HepG2 (cell line): ENCODE measurements around the gene SERPINI1. TPM values are rescaled to one million over a fixed set of nuclear protein-coding genes. Genes with fewer than 3 reads are reported as not detected.

ENCODE experiments used
- ATAC-seq: fragments of 200-7000 bp; cut with Tn5 transposase; 3 replicates; pipeline ENCODE4 v1.9.1; 2020; ENCODE audit warnings: mild to moderate bottlenecking, moderate library complexity
- BruUV-seq: library from RNA; stranded (reverse); fragments of 400-500 nt; replicated peaks from 2 replicates; lab custom pipeline; 2021; lab: Mats Ljungman, UMichigan
- CTCF ChIA-PET: fragments of 300-600 bp; formaldehyde crosslinking; extraction: SDS; loops from one replicate; lab custom pipeline; 2021; ENCODE audit warnings: low total read pairs, inconsistent platforms, low intra/inter-chr PET ratio; lab: Yijun Ruan, JAX
- POLR2A ChIA-PET: fragments of 350-600 bp; sonication (Branson Sonifier 250); formaldehyde crosslinking; loops from one replicate; lab custom pipeline; 2020; ENCODE audit warnings: antibody characterized with exemption, inconsistent platforms; lab: Yijun Ruan, JAX
- DNase-seq: peaks from one replicate; pipeline ENCODE4 v3.0.0-alpha.2; 2015; ENCODE audit warnings: low spot score
- FAIRE-seq: peaks from 3 replicates; lab custom pipeline; 2011; peaks lifted over from hg19 to GRCh38; lab: Jason Lieb, UNC
- H2AFZ ChIP-seq: one replicate; pipeline ENCODE4 v1.6.1; 2011; ENCODE audit warnings: low read length, inconsistent platforms
- H3K27ac ChIP-seq: fragments of 300-600 bp; 3 replicates; pipeline ENCODE4 v1.8.0; 2011; ENCODE audit warnings: mixed run types, mild to moderate bottlenecking, mixed read lengths, low read length, inconsistent platforms; ENCODE audit not compliant: insufficient read depth; ENCODE audit errors: extremely low read length
- H3K27me3 ChIP-seq, 2 experiments: fragments of 200-600 bp in 1 of 2; 2 replicates in 1 of 2; 3 replicates in 1 of 2; pipeline versions ENCODE4 v1.6.0 to v1.8.0; 2011; ENCODE audit warnings: low read length in 2 of 2, mild to moderate bottlenecking in 2 of 2, moderate library complexity in 2 of 2, inconsistent platforms in 1 of 2; ENCODE audit not compliant: insufficient read depth in 2 of 2, control insufficient read depth in 1 of 2
- H3K36me3 ChIP-seq, 2 experiments: fragments of 200-600 bp in 1 of 2; replicated peaks in 1 of 2; 2 replicates in 1 of 2; 3 replicates in 1 of 2; pipeline versions ENCODE4 v1.5.1 to v1.8.0; 2011; ENCODE audit warnings: low read length in 2 of 2, inconsistent platforms in 1 of 2; ENCODE audit not compliant: insufficient read depth in 2 of 2, control insufficient read depth in 1 of 2
- H3K4me1 ChIP-seq: 2 replicates; pipeline ENCODE4 v1.5.1; 2012; ENCODE audit warnings: low read length, inconsistent platforms; ENCODE audit not compliant: insufficient read depth
- H3K4me2 ChIP-seq: 2 replicates; pipeline ENCODE4 v1.6.0; 2011; ENCODE audit warnings: low read depth, low read length, inconsistent platforms
- H3K4me3 ChIP-seq, 3 experiments: fragments of 200-600 bp in 1 of 3; sonication (generic), shearing (Covaris generic) in 1 of 3; replicated peaks in 1 of 3; 2 replicates each; pipeline ENCODE4 v1.5.1; 2011 to 2016; ENCODE audit warnings: low read length in 3 of 3, inconsistent platforms in 2 of 3, low read depth in 2 of 3, mild to moderate bottlenecking in 2 of 3, control low read depth in 1 of 3, mixed read lengths in 1 of 3; ENCODE audit not compliant: insufficient read depth in 1 of 3
- H3K79me2 ChIP-seq: one replicate; pipeline ENCODE4 v1.6.1; 2011; ENCODE audit warnings: low read length, inconsistent platforms; ENCODE audit not compliant: insufficient read depth
- H3K9ac ChIP-seq: 2 replicates; pipeline ENCODE4 v1.6.0; 2011; ENCODE audit warnings: mild to moderate bottlenecking, low read depth, low read length, inconsistent platforms; ENCODE audit not compliant: insufficient read depth
- H3K9me3 ChIP-seq: 2 replicates; pipeline ENCODE4 v1.5.1; 2012; ENCODE audit warnings: mild to moderate bottlenecking, low read length
- H4K20me1 ChIP-seq: 2 replicates; pipeline ENCODE4 v1.6.0; 2011; ENCODE audit warnings: inconsistent platforms, mild to moderate bottlenecking, low read length, moderate library complexity; ENCODE audit not compliant: insufficient read depth
- DMTF1 ChIP-seq: sonication (generic); formaldehyde crosslinking; IDR thresholded peaks from 2 replicates; pipeline ENCODE4 v1.4.0; 2020; ENCODE audit warnings: mild to moderate bottlenecking, missing genetic modification reagents
- KAT7 ChIP-seq: IDR thresholded peaks from 2 replicates; pipeline ENCODE4 v1.6.1; 2018; ENCODE audit warnings: borderline replicate concordance, missing compliant biosample characterization
- RBAK ChIP-seq: sonication (generic); formaldehyde crosslinking; IDR thresholded peaks from 2 replicates; pipeline ENCODE4 v1.5.1; 2020; ENCODE audit warnings: mild to moderate bottlenecking, missing genetic modification reagents
- ZNF383 ChIP-seq: sonication (generic); formaldehyde crosslinking; IDR thresholded peaks from 2 replicates; pipeline ENCODE4 v1.4.0; 2020; ENCODE audit warnings: missing genetic modification reagents, mild to moderate bottlenecking, borderline replicate concordance
- ZNF446 ChIP-seq: sonication (generic); formaldehyde crosslinking; IDR thresholded peaks from 2 replicates; pipeline ENCODE4 v1.5.0; 2020; ENCODE audit warnings: mild to moderate bottlenecking, missing genetic modification reagents
- WGBS: methylation state at CpG from one replicate; pipeline ENCODE4 v1.1.6; 2017; ENCODE audit warnings: low lambda C conversion rate; 5-methylcytosine and 5-hydroxymethylcytosine counted together
- in situ Hi-C: cut with HindIII; loops from 2 replicates; pipeline ENCODE4 v1.10.0; 2017; ENCODE audit warnings: low pct_unique_long_range_greater_than_20kb; ENCODE audit not compliant: extremely low pct_ligation_motif_present
- intact Hi-C: fragments of 100-400 bp; cut with micrococcal nuclease; formaldehyde crosslinking; loops from one replicate; pipeline ENCODE4 v1.10.0; 2022; ENCODE audit not compliant: unreplicated experiment
- polyA plus RNA-seq, 8 experiments: library from polyadenylated mRNA; depleted of rRNA in 3 of 8; stranded (reverse) in 7 of 8; unstranded in 1 of 8; fragments of >200 nt; fragmentation: Illumina TruSeq in 4 of 8; extraction: Trizol in 4 of 8; gene quantifications; 2 replicates each; pipeline versions ENCODE4 v1.2.1 to v1.2.3, GENCODE V29; 2011 to 2016; ENCODE audit warnings: low read depth in 4 of 8, missing spikeins in 1 of 8, mixed read lengths in 1 of 8; ENCODE audit not compliant: insufficient read depth in 1 of 8
- total RNA-seq, 5 experiments: library from RNA; depleted of rRNA; stranded (reverse); fragments of >200 nt; fragmentation: Illumina TruSeq; extraction: Trizol; gene quantifications; 2 replicates each; pipeline ENCODE4 v1.2.3, GENCODE V29; 2016; ENCODE audit warnings: low read depth in 1 of 5
- TF ChIP-seq, protein P1 (sequence below): sonication (generic); formaldehyde crosslinking; IDR thresholded peaks from 2 replicates; pipeline ENCODE4 v1.8.0; 2022; ENCODE audit warnings: missing genetic modification reagents, mild to moderate bottlenecking, inconsistent platforms, borderline replicate concordance

Gene SERPINI1
- total and polyA plus RNA-seq, 2 of the 13 experiments (the other 11 are each of a cell fraction or from before 2014, with no cell fraction given): 14.7 to 58.0 TPM

GRCh38 chr3:167750272-167750971 lies 14.9 kb downstream of the SERPINI1 start:
- no peak overlapping the region for H3K4me3 ChIP-seq
- intact Hi-C loops (no loop called here), in situ Hi-C loops (no loop called here)
- no peaks in the 10 kb centered on the region for H4K20me1 ChIP-seq
- DNase-seq (no peak), FAIRE-seq (no peak), ATAC-seq (no peak)
- H2AFZ ChIP-seq: no peak overlapping the region
- no peaks in the 10 kb centered on the region for H3K9me3 ChIP-seq
- no peaks in the 10 kb centered on the region; a peak in 1 of 5 replicates for H3K27me3 ChIP-seq
- H3K4me2 ChIP-seq: no peak overlapping the region
- BruUV-seq: no TSS peak
- POLR2A ChIA-PET: no interaction called here
- H3K9ac ChIP-seq: no peak overlapping the region
- H3K27ac ChIP-seq: no peak overlapping the region
- 94% methylated on average over 3 of the region's 3 CpGs for WGBS
- H3K36me3 ChIP-seq: no peaks in the 10 kb centered on the region
- H3K4me1 ChIP-seq: peaks cover 11% of the 10 kb centered on the region
- TF ChIP-seq ZNF446 (no peak), KAT7 (CRISPR knock-in tag) (no peak), DMTF1 (CRISPR knock-in tag) (no peak), RBAK (CRISPR knock-in tag) (no peak), ZNF383 (no peak)
- TF ChIP-seq, protein P1, sequence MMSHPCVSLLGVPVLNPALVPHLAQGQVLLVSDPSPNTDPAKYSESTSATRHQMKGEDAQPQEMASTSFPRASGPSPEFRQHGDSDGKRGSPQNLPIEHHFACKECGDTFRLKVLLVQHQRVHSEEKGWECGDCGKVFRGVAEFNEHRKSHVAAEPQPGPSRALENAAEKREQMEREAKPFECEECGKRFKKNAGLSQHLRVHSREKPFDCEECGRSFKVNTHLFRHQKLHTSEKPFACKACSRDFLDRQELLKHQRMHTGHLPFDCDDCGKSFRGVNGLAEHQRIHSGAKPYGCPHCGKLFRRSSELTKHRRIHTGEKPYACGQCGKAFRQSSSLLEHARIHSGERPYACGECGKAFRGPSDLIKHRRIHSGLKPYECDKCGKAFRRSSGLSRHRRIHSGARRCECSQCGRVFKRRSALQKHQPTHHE (CRISPR knock-in tag): no peak
- no peaks in the 10 kb centered on the region for H3K79me2 ChIP-seq
- CTCF ChIA-PET: no interaction called here
